GM12892 (cell line): ENCODE measurements around the gene ADSL.
"Not testable (repeated sequence)": the region's sequence is repeated elsewhere in the genome, so short reads cannot be mapped to it uniquely, and the experiment has no call there.

Experiments
- POLR2A ChIP-seq: IDR thresholded peaks from 2 replicates; pipeline ENCODE4 v1.6.1; 2011; ENCODE audit warnings: low read depth, low read length, control low read depth
- POLR2AphosphoS5 ChIP-seq: IDR thresholded peaks from 2 replicates; pipeline ENCODE4 v1.6.1; 2011; ENCODE audit warnings: low read depth, low read length, control low read depth
- TAF1 ChIP-seq: IDR thresholded peaks from 2 replicates; pipeline ENCODE4 v1.6.1; 2011; ENCODE audit warnings: low read depth, mild to moderate bottlenecking, control low read depth, low read length, borderline replicate concordance

- TF ChIP-seq POLR2AphosphoS5, TAF1, POLR2A: not testable (repeated sequence)
Observed at GRCh38 chr22:40311646-40312045, 34.7 kb upstream of the ADSL start.
